ENCODE results near the gene CAMKK2.

GRCh38 chr12:121333747-121334146 is 37.2 kb upstream of the CAMKK2 start:
- TF ChIP-seq, protein P1, sequence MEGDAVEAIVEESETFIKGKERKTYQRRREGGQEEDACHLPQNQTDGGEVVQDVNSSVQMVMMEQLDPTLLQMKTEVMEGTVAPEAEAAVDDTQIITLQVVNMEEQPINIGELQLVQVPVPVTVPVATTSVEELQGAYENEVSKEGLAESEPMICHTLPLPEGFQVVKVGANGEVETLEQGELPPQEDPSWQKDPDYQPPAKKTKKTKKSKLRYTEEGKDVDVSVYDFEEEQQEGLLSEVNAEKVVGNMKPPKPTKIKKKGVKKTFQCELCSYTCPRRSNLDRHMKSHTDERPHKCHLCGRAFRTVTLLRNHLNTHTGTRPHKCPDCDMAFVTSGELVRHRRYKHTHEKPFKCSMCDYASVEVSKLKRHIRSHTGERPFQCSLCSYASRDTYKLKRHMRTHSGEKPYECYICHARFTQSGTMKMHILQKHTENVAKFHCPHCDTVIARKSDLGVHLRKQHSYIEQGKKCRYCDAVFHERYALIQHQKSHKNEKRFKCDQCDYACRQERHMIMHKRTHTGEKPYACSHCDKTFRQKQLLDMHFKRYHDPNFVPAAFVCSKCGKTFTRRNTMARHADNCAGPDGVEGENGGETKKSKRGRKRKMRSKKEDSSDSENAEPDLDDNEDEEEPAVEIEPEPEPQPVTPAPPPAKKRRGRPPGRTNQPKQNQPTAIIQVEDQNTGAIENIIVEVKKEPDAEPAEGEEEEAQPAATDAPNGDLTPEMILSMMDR (IDR thresholded peaks at IDR 0.05): no peak
- TF ChIP-seq EP300 (IDR thresholded peaks at IDR 0.05): no peak
- TF ChIP-seq POLR2AphosphoS5 (IDR thresholded peaks at IDR 0.05): no peak

All from suprapubic skin (tissue), 4 donors.